Uterine smooth muscle cell (primary cell): Measurements from ENCODE around the gene FZR1. TPM values are rescaled to one million over a fixed set of nuclear protein-coding genes. Genes with fewer than 3 reads are reported as not detected.

ENCODE experiments used
- total RNA-seq: library from RNA; depleted of rRNA; stranded (reverse); fragments of >200 nt; gene quantifications from 2 replicates; pipeline ENCODE4 v1.2.3, GENCODE V29; 2014

The FZR1 gene
- 39.5 and 61.0 TPM in 2 replicates for total RNA-seq

GRCh38 chr19:3505598-3506383 lies at the start of gene FZR1:
TSS of gene FZR1 (plus strand) at chr19:3506311. CDS start at chr19:3522990, 16,679 bp downstream.

DNA sequence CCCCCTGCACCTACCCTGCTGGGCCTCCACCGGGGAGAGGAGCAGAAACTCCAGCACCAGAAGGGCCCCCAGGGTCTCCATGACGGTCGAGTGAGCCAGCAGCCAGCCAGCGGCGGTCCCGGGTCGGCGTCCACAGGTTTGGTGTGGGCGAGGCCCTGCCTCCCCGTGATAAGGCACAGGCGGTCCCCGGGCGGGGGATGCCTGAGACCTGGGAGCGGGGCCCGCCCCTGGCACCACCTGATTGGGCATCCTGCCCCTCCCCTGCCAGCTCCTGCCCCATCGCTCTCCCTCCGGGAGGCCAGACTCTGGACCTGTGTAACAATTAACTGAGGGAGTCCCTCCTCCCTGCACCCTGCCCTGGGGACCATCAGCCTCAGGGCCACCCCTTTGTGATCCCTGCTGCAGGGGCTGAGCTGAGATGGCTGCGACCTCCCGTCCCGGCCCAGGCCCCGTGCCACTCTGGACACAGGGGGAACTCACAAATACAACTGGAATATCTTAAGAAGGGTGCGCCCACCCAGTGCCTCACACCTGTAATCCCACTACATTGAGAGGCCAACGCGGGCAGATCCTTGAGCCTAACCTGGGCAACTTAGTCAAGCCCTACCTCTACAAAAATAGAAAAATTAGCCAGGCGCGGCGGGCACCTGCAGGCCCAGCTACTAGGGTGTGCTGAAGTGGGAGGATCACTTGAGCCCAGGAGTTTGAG lies 25.6 kb upstream of the FZR1 start, which contains the start of gene SMIM24:
Gene SMIM24, minus strand, starts transcription at position 143 of the 709 bp plus-strand sequence. Its CDS starts 62 bp downstream, at position 81.

DNA sequence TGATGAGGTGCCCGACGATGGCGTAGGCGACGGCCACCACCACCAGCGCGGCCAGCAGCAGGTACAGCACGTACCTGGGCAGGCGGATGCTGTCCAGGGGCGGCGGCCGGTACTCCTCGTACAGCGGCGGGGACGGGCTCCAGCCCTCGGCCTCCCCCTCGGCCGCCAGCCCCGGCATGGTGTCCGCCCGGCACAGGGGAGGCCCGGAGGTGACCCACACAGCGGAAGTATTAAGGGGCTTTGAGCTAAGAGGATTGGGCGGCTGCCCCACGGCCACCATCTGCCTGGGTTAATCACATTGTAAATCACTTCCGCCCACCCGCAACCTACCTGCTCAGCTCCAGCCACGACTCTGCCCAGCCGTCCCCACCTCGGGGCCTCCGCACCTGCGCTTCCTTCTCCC lies 22.9 kb upstream of the FZR1 start, which contains the start of gene SMIM44:
Gene SMIM44, minus strand, starts transcription at position 216 of the 403 bp plus-strand sequence. Its CDS starts 38 bp downstream, at position 178.

DNA sequence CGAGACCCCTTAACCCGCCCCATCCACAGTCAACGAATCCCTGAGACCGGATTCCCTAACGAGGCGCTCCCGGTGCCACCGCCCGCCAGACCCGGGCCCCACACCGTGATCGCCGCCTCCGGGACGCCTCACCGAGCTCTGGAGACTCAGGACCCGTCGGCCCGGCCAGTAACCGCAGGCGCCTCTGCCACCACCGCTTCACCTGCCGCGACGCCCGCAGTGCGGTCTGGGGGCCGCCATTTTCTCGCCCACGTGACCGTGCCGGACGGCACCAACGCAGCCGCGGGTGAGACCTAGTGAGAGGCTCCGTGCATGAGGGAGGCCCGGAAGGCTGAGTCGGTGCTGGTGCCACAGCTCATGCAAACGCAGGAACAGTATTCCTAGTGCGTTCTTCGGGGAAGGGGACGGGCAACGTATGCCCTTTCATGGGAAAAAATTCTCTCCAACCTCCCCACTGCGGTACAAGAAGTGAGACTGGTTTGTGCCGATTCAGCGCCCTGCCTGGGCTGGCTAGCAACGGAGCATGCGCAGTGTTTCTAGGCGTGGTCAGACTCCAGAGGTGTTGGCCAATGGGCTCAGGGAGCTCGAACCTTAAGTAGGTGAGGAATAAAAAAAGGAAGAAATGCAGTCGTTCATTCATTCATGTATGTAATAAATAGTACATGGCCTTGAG lies 5.5 kb upstream of the FZR1 start, which contains the start of gene DOHH:
Gene DOHH, minus strand, starts transcription at position 246 of the 673 bp plus-strand sequence. CDS start 3,860 bp downstream, outside the sequence.

GRCh38 chr19:3538965-3539755 lies 33.0 kb downstream of the FZR1 start, which contains the start of gene TEKTIP1:
TSS of gene TEKTIP1 (plus strand) at chr19:3539174. CDS start at chr19:3539178, 4 bp downstream.

DNA sequence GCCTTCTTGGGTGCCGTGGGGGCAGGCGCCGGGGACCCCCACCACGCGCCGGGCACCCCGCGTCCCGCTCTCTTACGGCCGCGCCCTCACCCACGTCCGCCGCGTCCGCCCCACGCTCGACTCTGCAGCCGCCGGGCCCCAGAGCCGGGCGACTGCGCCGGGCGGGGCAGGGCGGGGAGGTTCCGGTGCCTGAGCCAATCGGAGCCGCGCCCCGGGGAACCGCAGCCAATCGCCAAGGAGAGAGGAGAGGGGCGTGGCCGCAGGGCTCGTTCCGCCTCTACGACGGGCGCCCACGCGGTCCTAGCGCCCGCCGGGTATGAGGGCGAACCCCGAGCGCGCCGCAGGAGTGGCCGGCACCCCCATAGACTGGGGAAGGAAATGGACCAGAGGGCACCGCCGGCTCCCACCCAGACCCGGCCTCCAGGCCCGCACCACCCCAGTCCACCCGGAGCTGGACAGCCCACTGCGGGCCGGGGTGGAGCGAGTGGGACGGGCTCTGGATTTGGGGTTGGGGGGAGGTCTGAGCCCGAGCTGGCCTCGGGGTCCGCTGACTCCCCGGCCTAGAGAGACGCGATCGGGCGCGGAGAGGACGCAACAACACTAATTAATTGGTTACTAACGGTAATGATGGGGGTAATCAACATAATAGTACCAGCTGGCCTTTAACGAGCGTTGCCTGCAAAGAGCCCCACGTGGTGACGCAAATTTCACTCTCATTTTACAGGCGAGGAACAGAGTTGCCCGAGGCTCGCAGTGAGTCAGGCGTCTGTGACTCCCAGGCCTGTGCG lies 51.5 kb downstream of the FZR1 start, which contains the start of gene MFSD12:
Gene MFSD12, minus strand, starts transcription at position 126 of the 788 bp plus-strand sequence. CDS start 183 bp downstream, outside the sequence.

DNA sequence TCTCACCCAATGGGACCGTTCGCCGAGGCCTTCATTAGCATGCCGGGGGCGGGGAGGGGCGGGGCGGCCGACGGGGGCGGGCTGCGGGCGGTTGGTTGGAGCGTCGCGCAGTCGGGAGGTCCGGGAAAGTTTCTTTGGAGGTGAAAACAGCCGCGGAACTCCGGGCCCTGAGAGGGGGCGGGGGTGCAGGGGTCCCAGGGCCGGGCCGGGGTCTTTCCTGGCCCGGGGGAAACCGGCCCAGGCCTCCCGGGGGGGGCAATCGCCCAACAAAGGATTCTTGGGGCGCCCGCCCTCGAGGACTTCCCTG lies 66.7 kb downstream of the FZR1 start, which contains the start of gene HMG20B:
Gene HMG20B, plus strand, starts transcription at position 90 of the 307 bp plus-strand sequence. CDS start 366 bp downstream, outside the sequence.

GRCh38 chr19:3585301-3586126 lies 79.4 kb downstream of the FZR1 start, which contains the start of gene GIPC3:
TSS of gene GIPC3 (plus strand) at chr19:3585478. CDS start at chr19:3585598, 120 bp downstream.

Other genes with a start within 250 kb of the FZR1 start
- gene NFIC, start 139.7 kb upstream of the FZR1 start, total RNA-seq: 65.7 and 67.1 TPM in 2 replicates
- gene SMIM24, start 25.8 kb upstream of the FZR1 start, total RNA-seq: not detected in 2 replicates
- gene SMIM44, start 22.9 kb upstream of the FZR1 start, total RNA-seq: not detected in 2 replicates
- gene DOHH, start 5.6 kb upstream of the FZR1 start, total RNA-seq: 15.1 and 21.5 TPM in 2 replicates
- gene TEKTIP1, start 32.9 kb downstream of the FZR1 start, total RNA-seq: not detected in 2 replicates
- 77.8 and 117 TPM in 2 replicates for gene MFSD12, start 51.3 kb downstream of the FZR1 start, total RNA-seq
- 74.5 and 87.6 TPM in 2 replicates for gene HMG20B, start 66.6 kb downstream of the FZR1 start, total RNA-seq
- gene GIPC3, start 79.2 kb downstream of the FZR1 start, total RNA-seq: under 0.01 TPM in 1 of 2 replicates, not detected in the other
- gene TBXA2R, start 100.6 kb downstream of the FZR1 start, total RNA-seq: 1.4 and 1.6 TPM in 2 replicates
- 29.1 and 34.2 TPM in 2 replicates for gene CACTIN, start 120.5 kb downstream of the FZR1 start, total RNA-seq
- gene PIP5K1C, start 194.2 kb downstream of the FZR1 start, total RNA-seq: 18.8 and 25.5 TPM in 2 replicates
- gene TJP3, start 202.1 kb downstream of the FZR1 start, total RNA-seq: under 0.01 and 0.12 TPM in 2 replicates